Epithelial cell of proximal tubule (primary cell): ENCODE data around the gene LRRC34. TPM values are rescaled to one million over a fixed set of nuclear protein-coding genes. Genes with fewer than 3 reads are reported as not detected.
A peak's percentile ranks its signal among the peaks of the same experiment; 100 is the strongest.

Experiments
- DNase-seq: peaks from one replicate; pipeline ENCODE4 v3.0.0-alpha.2; 2011; ENCODE audit warnings: low read depth
- H3K4me3 ChIP-seq: 2 replicates; pipeline ENCODE4 v1.5.1; 2011; ENCODE audit warnings: low read depth, mild to moderate bottlenecking, low read length
- total RNA-seq: library from RNA; depleted of rRNA; stranded (reverse); fragments of >200 nt; gene quantifications from 2 replicates; pipeline ENCODE4 v1.2.3, GENCODE V29; 2015
- TF ChIP-seq, protein P1 (sequence below): conservative IDR thresholded peaks from 2 replicates; pipeline ENCODE4 v1.5.1; 2012; ENCODE audit warnings: low read depth, mild to moderate bottlenecking, low read length

LRRC34 gene
- total RNA-seq, 1 donor from 2014 or later = 17.1 TPM

GRCh38 chr3:169755488-169755887 lies 57.2 kb downstream of the LRRC34 start:
- TF ChIP-seq, protein P1, sequence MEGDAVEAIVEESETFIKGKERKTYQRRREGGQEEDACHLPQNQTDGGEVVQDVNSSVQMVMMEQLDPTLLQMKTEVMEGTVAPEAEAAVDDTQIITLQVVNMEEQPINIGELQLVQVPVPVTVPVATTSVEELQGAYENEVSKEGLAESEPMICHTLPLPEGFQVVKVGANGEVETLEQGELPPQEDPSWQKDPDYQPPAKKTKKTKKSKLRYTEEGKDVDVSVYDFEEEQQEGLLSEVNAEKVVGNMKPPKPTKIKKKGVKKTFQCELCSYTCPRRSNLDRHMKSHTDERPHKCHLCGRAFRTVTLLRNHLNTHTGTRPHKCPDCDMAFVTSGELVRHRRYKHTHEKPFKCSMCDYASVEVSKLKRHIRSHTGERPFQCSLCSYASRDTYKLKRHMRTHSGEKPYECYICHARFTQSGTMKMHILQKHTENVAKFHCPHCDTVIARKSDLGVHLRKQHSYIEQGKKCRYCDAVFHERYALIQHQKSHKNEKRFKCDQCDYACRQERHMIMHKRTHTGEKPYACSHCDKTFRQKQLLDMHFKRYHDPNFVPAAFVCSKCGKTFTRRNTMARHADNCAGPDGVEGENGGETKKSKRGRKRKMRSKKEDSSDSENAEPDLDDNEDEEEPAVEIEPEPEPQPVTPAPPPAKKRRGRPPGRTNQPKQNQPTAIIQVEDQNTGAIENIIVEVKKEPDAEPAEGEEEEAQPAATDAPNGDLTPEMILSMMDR = no peak
- H3K4me3 ChIP-seq = no peak overlapping the region
- DNase-seq = no peak

- no peak for DNase-seq
- TF ChIP-seq, protein P1 = no peak
- H3K4me3 ChIP-seq = no peak overlapping the region
Measured at GRCh38 chr3:169754711-169755110, 58.0 kb downstream of the LRRC34 start.

GRCh38 chr3:169751875-169752274 lies 60.8 kb downstream of the LRRC34 start:
- DNase-seq = no peak

GRCh38 chr3:169750665-169751064 lies 62.0 kb downstream of the LRRC34 start:
- TF ChIP-seq, protein P1 = no peak
- no peak for DNase-seq
- no peak overlapping the region for H3K4me3 ChIP-seq

More at GRCh38 chr3:169751875-169752274, 60.8 kb downstream of the LRRC34 start:
- no peak overlapping the region for H3K4me3 ChIP-seq
- TF ChIP-seq, protein P1 = no peak

DNA sequence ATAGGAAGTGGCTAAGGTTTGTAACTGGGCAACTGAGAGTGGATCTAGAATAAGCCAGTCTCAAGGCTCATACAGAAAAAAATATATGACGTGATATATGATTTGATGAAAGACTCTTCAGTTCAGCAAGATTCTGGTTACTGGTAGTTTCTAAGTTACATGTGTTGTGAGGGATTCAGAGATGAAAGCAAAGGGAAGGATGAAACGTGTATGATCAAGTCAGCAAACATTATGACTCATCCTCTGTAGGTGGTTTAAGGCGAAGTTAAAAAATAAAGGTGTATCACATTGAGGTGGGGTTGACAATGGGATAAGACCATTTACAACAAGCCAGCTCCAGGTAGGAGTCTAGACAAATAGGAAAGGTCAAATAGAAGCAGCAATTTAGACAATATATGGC lies 64.0 kb downstream of the LRRC34 start:
- H3K4me3 ChIP-seq = no peak overlapping the region
- TF ChIP-seq, protein P1 = no peak
- DNase-seq = no peak

- TF ChIP-seq, protein P1 = no peak
- no peak overlapping the region for H3K4me3 ChIP-seq
- DNase-seq = no peak
Measured at GRCh38 chr3:169746924-169747323, 65.8 kb downstream of the LRRC34 start.

DNA sequence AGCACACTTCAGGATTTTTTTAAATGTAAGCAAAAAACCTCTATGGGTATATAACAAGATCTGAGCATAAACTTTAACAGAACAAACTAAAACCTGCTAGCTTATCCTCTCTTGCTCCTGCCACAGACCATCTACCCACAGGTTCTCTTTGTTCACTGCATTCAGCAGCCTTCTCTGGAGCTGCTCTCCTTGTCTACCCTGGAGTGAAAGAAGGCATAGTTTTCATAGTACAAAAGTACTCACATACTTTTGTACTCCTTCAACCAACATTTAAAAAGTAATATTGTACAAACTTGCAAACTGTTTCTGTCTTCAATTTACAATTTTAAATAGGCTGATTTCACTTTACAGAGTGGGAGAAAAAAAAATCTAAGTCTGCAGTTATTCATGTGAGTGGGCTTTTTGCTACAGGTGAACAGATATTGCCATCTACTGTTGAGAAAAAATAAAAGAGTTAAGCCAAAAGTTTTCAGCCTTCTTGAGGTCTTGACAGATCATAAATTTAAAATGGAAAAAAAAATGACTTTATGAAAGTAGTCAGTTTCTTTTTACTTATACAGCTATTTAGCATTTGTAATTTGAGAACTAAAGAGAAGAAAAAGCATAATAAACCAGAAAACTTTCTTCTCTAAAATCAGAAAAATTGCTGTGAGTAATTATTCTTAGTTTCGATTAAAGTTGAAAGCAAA lies 68.2 kb downstream of the LRRC34 start:
- DNase-seq = no peak
- TF ChIP-seq, protein P1 = peak; percentile 57
- no peak overlapping the region for H3K4me3 ChIP-seq
